HG02938 (cell line): Measurements from ENCODE around the gene ATP11B.
"Not testable (repeated sequence)": the region's sequence is repeated elsewhere in the genome, so short reads cannot be mapped to it uniquely, and the experiment has no call there.

Experiments used
- ATAC-seq: cut with Tn5 transposase; IDR thresholded peaks from one replicate; pipeline ENCODE4 v1.9.1; 2021; ENCODE audit warnings: mild to moderate bottlenecking, moderate library complexity; ENCODE audit not compliant: unreplicated experiment

The ATP11B gene

GRCh38 chr3:182794455-182795388 lies 1.4 kb downstream of the ATP11B start:
- ATAC-seq = no peak

- peak; percentile 36 for ATAC-seq
These were observed 2.1 kb downstream of the ATP11B start for GRCh38 chr3:182795389-182795782.

GRCh38 chr3:182796310-182796709 lies 3.0 kb downstream of the ATP11B start:
- ATAC-seq = no peak

- ATAC-seq = no peak
These were observed 4.6 kb downstream of the ATP11B start for GRCh38 chr3:182797876-182798275.

- ATAC-seq = not testable (repeated sequence)
These were observed 5.8 kb downstream of the ATP11B start for GRCh38 chr3:182799143-182799542.

- ATAC-seq = no peak
These were observed 7.2 kb downstream of the ATP11B start for GRCh38 chr3:182800508-182800907.

- no peak for ATAC-seq
These were observed 9.4 kb downstream of the ATP11B start for GRCh38 chr3:182802413-182803390.

- no peak for ATAC-seq
These were observed 10.3 kb downstream of the ATP11B start for GRCh38 chr3:182803596-182803995.

GRCh38 chr3:182807061-182807460 lies 13.8 kb downstream of the ATP11B start:
- ATAC-seq = no peak

- ATAC-seq = no peak
These were observed 14.9 kb downstream of the ATP11B start for GRCh38 chr3:182808041-182808770.

GRCh38 chr3:182809531-182809930 lies 16.2 kb downstream of the ATP11B start:
- no peak for ATAC-seq

GRCh38 chr3:182810574-182811268 lies 17.4 kb downstream of the ATP11B start:
- ATAC-seq = no peak

- no peak for ATAC-seq
These were observed 17.9 kb downstream of the ATP11B start for GRCh38 chr3:182811269-182811596.

- ATAC-seq = no peak
These were observed 18.8 kb downstream of the ATP11B start for GRCh38 chr3:182812123-182812522.

GRCh38 chr3:182814419-182815062 lies 21.2 kb downstream of the ATP11B start:
- ATAC-seq = no peak

- ATAC-seq = no peak
These were observed 22.9 kb downstream of the ATP11B start for GRCh38 chr3:182816181-182816580.

GRCh38 chr3:182818296-182818978 lies 25.1 kb downstream of the ATP11B start:
- no peak for ATAC-seq

- no peak for ATAC-seq
These were observed 28.1 kb downstream of the ATP11B start for GRCh38 chr3:182821221-182821981.
